ENCODE data around the gene HTT. TPM values are rescaled to one million over a fixed set of nuclear protein-coding genes. Genes with fewer than 3 reads are reported as not detected.
"Not testable (repeated sequence)": the region's sequence is repeated elsewhere in the genome, so short reads cannot be mapped to it uniquely, and the experiment has no call there.

HTT gene
- total RNA-seq, 1 donor from 2014 or later: 73.6 TPM

DNA sequence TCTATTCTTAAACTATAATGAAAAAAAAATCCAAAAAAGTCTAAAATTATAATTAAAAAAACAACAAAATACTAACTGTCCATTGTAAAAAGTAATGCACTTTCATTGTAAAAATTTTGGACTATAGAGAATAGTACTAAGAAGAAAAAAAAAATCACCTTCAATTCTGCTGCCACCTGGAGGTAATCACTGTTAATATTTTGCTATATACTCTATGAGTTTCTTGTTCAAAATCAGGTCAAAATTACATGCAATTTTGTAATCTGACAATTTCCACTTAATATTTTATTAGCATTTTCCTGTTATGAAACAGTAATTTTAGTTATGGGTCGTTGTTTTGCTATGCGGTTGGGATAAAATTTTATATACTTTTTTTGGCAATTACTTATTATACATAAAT, 62.0 kb downstream of the HTT start:
- H3K9me3 Mint-ChIP-seq: no peaks in the 10 kb centered on the region
- no peak overlapping the region for H3K4me3 Mint-ChIP-seq
- TF ChIP-seq, protein P1, sequence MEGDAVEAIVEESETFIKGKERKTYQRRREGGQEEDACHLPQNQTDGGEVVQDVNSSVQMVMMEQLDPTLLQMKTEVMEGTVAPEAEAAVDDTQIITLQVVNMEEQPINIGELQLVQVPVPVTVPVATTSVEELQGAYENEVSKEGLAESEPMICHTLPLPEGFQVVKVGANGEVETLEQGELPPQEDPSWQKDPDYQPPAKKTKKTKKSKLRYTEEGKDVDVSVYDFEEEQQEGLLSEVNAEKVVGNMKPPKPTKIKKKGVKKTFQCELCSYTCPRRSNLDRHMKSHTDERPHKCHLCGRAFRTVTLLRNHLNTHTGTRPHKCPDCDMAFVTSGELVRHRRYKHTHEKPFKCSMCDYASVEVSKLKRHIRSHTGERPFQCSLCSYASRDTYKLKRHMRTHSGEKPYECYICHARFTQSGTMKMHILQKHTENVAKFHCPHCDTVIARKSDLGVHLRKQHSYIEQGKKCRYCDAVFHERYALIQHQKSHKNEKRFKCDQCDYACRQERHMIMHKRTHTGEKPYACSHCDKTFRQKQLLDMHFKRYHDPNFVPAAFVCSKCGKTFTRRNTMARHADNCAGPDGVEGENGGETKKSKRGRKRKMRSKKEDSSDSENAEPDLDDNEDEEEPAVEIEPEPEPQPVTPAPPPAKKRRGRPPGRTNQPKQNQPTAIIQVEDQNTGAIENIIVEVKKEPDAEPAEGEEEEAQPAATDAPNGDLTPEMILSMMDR (IDR thresholded peaks at IDR 0.05; ENCODE audit: unreplicated experiment): peak; percentile 30
- H3K27me3 Mint-ChIP-seq (ENCODE audit: low read depth): no peaks in the 10 kb centered on the region
- H3K36me3 Mint-ChIP-seq: peaks cover 27% of the 10 kb centered on the region
- no peaks in the 10 kb centered on the region for H3K4me1 Mint-ChIP-seq
- no peak overlapping the region for H3K27ac Mint-ChIP-seq
- DNase-seq (ENCODE audit: low spot score in 2 of 2, unreplicated experiment in 2 of 2): no peak

DNA sequence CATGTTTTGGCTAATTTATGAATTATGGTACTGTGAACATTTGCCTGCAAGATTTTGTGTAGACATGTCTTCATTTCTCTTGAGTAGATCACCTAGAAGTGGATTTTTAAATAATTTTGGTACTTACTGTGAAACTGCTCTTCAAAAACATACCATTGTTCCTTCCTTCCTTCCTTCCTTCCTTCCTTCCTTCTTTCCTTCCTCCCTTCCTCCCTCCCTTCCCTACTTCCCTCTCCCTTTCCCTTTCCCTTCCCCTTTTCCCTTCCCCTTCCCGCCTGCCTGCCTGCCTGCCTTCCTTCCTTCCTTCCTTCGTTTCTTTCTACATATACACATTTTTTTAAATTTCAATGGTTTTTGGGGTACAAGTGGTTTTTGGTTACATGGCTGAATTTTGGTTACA, 63.4 kb downstream of the HTT start:
- no peak for DNase-seq (ENCODE audit: low spot score in 2 of 2, unreplicated experiment in 2 of 2)
- Mint-ChIP-seq H3K36me3 (peaks cover 19% of the 10 kb centered on the region), H3K27me3 (ENCODE audit: low read depth) (no peaks in the 10 kb centered on the region), H3K4me1 (no peaks in the 10 kb centered on the region), H3K4me3 (no peak overlapping the region), H3K27ac (no peak overlapping the region), H3K9me3 (no peaks in the 10 kb centered on the region)
- TF ChIP-seq, protein P1 (IDR thresholded peaks at IDR 0.05; ENCODE audit: unreplicated experiment): no peak

DNA sequence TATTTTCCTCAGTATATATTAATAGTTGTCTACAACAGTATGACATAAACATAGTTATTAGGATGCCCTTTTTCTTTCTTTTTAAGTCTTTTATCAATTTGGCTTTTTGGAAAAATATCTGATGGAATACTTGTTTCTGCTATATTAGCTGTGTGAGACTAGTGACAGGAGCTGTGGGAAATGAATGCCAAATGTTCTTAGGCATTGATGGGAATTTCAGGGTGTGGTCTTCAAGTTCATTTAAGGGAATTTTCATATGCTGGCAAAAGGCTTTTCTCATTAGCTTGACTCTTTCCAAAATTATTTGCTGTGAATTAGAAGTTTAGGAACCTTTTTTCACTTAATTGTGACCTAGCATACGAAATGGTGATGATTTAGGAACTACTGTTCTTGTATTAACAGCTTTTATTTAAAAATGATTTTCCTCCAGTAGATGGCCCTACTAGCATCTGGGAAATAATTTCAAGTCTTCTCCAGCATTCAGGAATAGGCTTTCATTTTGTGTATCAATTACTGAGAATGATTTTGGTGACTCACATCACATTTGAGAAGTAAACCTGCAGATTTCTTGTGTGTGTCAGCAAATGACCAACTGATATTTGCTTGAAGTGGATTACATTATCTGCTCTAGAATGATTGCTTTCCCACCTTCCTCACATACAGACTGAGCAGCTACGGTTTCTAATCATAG, 70.9 kb downstream of the HTT start:
- Mint-ChIP-seq H3K4me1 (no peaks in the 10 kb centered on the region), H3K4me3 (no peak overlapping the region), H3K36me3 (peaks cover 40% of the 10 kb centered on the region), H3K27me3 (ENCODE audit: low read depth) (no peaks in the 10 kb centered on the region), H3K27ac (no peak overlapping the region), H3K9me3 (no peaks in the 10 kb centered on the region)
- no peak for DNase-seq (ENCODE audit: low spot score in 2 of 2, unreplicated experiment in 2 of 2)
- TF ChIP-seq, protein P1 (IDR thresholded peaks at IDR 0.05; ENCODE audit: unreplicated experiment): no peak

DNA sequence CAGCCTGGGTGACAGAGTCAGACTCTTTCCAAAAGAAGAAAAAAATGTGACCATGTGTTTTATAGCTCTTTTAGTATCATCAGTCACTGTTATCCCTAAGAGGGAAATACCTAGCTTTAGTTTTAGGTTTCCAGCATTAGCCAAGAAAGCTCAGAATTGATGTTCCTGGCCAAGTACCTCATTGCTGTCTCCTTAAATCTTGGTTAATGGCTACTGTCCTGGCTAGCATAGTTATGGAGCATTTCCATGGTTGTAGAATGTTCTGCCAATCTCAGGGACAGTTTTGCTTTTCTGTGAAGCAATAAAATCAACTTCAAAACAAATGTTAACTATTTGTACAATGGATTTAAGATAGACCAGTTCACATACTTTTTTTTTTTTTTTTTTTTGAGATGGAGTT, 74.4 kb downstream of the HTT start:
- TF ChIP-seq, protein P1 (IDR thresholded peaks at IDR 0.05; ENCODE audit: unreplicated experiment): no peak
- H3K27ac Mint-ChIP-seq: no peak overlapping the region
- peaks cover 44% of the 10 kb centered on the region for H3K36me3 Mint-ChIP-seq

DNA sequence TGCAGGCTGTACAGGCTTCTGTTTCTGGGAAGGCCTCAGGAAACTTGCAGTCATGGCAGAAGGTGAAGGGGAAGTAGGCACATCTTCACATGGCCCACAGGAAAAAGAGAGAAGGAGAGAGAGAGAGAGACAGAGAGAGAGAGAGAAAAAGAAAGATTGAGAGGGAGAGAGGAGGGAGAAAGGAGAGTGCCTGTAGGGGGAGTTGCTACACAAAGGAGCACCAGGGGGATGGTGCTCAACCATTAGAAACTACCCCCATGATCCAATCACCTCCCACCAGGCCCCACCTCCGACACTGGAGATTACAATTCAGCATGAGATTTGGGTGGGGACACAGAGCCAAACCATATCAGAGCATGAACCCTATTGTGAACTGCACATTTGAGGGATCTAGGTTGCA, 76.8 kb downstream of the HTT start:
- H3K36me3 Mint-ChIP-seq: peaks cover 46% of the 10 kb centered on the region
- not testable (repeated sequence) for H3K9me3 Mint-ChIP-seq; DNase-seq (ENCODE audit: low spot score in 2 of 2, unreplicated experiment in 2 of 2); H3K4me1 Mint-ChIP-seq; H3K27ac Mint-ChIP-seq; H3K27me3 Mint-ChIP-seq (ENCODE audit: low read depth); H3K4me3 Mint-ChIP-seq

More for the DNA sequence above, 74.4 kb downstream of the HTT start:
- H3K27me3 Mint-ChIP-seq (ENCODE audit: low read depth): no peaks in the 10 kb centered on the region
- H3K9me3 Mint-ChIP-seq: no peaks in the 10 kb centered on the region
- DNase-seq (ENCODE audit: low spot score in 2 of 2, unreplicated experiment in 2 of 2): no peak
- H3K4me3 Mint-ChIP-seq: no peak overlapping the region
- no peaks in the 10 kb centered on the region for H3K4me1 Mint-ChIP-seq

DNA sequence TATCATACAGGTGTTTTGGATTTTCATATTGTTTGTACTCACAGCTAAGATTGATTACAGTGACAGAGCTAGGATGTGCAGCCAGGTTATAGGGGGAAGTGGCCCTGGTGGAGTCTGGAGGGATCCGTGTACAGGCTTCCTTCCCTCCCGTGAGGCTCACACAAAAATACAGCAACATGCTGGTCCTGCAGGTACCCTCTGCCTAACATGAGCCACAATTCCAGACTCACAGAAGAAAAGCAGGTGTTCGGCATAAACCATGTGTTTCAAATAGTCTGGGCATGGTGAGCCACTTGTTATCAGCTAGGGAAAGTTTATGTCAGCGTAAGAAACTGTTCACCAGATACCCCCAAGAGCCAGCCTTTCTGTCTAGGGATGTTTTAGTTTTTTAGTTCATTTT, 82.9 kb downstream of the HTT start:
- Mint-ChIP-seq H3K4me1 (no peaks in the 10 kb centered on the region), H3K4me3 (no peak overlapping the region), H3K9me3 (peaks cover 11% of the 10 kb centered on the region), H3K27ac (no peak overlapping the region), H3K27me3 (ENCODE audit: low read depth) (no peaks in the 10 kb centered on the region), H3K36me3 (peaks cover 44% of the 10 kb centered on the region)
- TF ChIP-seq, protein P1 (IDR thresholded peaks at IDR 0.05; ENCODE audit: unreplicated experiment): no peak
- DNase-seq (ENCODE audit: low spot score in 2 of 2, unreplicated experiment in 2 of 2): no peak

All from mesothelial cell of epicardium (in vitro differentiated cells).